ENCODE data around the gene MFAP3. TPM values are rescaled to one million over a fixed set of nuclear protein-coding genes. Genes with fewer than 3 reads are reported as not detected.

MFAP3 gene
- polyA plus RNA-seq, 5 donors, result 21.0 to 43.2 (median 40.2) TPM

- no peak for DNase-seq
Observed at GRCh38 chr5:154088801-154089200, 50.0 kb downstream of the MFAP3 start.

DNA sequence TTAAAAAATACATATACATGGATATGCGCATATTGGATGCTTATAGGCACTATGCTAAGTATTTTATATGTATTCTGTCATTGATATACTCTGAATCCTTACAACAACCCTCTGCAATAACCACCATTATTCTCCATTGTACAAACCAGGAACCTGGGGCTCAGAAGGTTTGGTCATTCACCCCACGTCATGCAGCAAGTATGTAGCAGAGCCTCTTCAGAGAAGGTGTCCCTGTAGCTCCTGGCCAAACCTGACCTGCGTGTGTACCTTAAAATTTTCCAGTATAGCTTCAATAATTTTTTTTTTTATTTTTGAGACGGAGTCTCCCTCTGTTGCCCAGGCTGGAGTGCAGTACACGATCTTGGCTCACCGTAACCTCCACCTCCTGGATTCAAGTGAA is 51.9 kb downstream of the MFAP3 start:
- DNase-seq, result no peak

GRCh38 chr5:154092356-154093141 is 53.8 kb downstream of the MFAP3 start:
- DNase-seq, result peak in 1 of 2 donors; percentile 21

DNA sequence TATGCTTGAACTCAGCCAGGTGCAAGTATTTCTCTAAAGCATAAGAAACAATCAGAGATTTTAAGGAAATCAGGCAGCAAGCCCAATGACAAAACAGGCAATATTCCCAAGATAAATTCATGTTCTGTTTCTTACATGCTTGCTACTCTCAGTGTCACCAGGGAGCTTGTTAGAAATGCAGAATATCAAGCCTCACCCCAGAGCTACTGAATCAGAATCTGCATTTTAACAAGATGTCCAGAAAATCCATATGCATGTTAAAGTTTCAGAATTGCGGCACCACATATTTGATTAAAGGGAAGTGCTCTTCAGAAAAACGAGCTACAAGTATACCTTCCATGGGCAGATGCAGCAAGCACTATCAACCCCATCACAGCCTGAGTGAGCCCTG is 54.4 kb downstream of the MFAP3 start:
- no peak for DNase-seq

DNA sequence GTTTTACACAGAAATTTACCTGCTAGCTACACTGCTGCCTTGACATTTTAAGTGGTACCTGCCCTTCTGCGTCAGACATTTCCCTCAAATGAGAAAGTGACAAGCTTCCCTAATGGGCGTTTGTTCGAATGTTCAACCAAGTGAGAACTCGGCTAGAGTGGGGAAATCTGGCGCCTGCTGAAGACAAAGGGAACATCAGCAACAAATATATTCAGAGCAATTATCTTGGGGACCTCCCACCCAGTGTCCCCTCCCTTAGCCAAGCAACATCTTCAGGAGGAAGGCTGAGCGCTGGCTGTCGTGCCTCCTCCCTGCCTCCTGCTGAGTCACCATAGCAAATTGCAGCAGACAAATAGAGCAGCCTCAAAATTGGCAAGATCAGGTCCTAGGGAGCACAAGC is 57.1 kb downstream of the MFAP3 start:
- DNase-seq, result no peak

- DNase-seq, result no peak
Observed at GRCh38 chr5:154097031-154097430, 58.3 kb downstream of the MFAP3 start.

- DNase-seq, result no peak
Observed at GRCh38 chr5:154098465-154098864, 59.7 kb downstream of the MFAP3 start.

DNA sequence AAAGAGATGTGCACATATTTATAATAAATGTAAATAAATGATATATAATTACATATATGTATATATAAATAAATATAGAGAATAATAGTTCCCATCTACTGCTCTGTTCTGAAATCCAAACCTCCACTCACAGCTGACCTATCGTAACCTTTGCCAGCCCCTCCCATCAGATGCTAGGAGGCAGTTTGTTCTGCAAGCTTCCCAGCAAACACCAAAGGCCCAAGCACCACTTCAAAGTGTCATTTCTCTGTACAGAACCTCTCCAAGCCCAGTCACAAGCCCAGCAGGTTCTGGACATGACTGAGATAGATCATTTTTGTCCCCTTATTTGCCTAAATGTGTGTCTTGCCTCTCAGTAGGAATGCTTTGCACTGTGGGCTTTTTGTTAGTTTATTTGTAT is 62.4 kb downstream of the MFAP3 start:
- DNase-seq, result no peak

- DNase-seq, result no peak
Observed at GRCh38 chr5:154103233-154103632, 64.5 kb downstream of the MFAP3 start.

Other genes with a start within 250 kb of the MFAP3 start
- 10 to 100 TPM; 23.8 to 41.1 (median 34.6) TPM for gene FAM114A2, start 57 bp upstream of the MFAP3 start, polyA plus RNA-seq (ENCODE audit: insufficient read depth in 1 of 5, insufficient read length in 5 of 5, low replicate concordance in 1 of 5)
- gene GALNT10, start 151.8 kb downstream of the MFAP3 start, polyA plus RNA-seq (ENCODE audit: insufficient read depth in 1 of 5, insufficient read length in 5 of 5, low replicate concordance in 1 of 5), result 10 to 100 TPM; 17.0 to 27.0 (median 23.5) TPM

Measured in right lung (tissue), 5 donors.